HG02970 (cell line): ENCODE results near the gene UQCR11.
"Not testable (repeated sequence)": the region's sequence is repeated elsewhere in the genome, so short reads cannot be mapped to it uniquely, and the experiment has no call there.

ENCODE experiments used
- ATAC-seq: cut with Tn5 transposase; IDR thresholded peaks from one replicate; pipeline ENCODE4 v1.9.1; 2021; ENCODE audit warnings: mild to moderate bottlenecking, moderate library complexity, moderate number of reproducible peaks; ENCODE audit not compliant: unreplicated experiment, low FRiP score

The UQCR11 gene

DNA sequence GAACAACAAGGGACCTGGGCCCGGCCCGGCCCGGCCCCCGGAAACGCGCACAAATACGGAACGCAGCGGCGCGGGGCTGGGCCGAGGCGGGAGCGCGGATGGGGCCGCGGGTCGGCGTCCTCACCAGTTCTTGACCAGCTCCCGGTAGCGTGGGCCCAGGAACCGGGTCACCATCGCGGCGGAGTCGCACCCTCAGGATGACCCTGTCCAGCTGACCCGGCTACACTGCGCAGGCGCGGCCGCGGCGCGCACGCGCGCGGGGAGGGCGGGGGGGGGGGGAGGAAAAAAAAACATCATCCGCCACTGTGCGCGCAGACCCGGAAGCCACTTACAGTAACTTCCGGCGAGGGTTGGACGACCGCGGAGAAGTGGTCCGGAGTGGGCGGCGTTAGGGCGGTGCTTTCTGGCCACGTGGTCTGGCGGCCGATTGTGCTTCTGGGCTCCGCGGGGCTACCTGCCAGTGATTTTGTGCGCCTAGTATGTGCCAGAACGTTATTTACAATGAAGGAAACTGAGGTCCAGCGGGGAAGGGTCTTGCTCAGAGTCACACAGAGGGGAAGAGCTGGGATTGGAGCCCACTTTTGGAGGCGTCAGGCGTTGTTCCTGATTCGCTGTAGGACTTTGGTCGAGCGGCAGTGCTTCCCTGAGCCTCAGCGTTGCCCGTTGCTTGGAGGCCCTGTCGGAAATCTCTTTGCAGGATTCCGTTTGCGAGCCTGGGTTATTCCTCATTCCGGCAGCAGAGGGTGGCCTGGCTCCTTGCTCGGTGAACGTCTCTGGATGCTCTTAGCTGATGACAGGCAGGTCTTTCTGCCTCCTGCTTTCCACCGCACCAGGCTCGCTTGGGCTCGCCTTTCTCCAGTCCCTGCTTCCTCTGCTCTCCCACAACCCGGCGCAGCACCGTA is at the start of gene UQCR11:
Gene UQCR11 (minus strand): TSS at position 227 of the 902 bp plus-strand sequence. CDS start 53 bp downstream, at position 174.
- peak; percentile 89 for ATAC-seq

DNA sequence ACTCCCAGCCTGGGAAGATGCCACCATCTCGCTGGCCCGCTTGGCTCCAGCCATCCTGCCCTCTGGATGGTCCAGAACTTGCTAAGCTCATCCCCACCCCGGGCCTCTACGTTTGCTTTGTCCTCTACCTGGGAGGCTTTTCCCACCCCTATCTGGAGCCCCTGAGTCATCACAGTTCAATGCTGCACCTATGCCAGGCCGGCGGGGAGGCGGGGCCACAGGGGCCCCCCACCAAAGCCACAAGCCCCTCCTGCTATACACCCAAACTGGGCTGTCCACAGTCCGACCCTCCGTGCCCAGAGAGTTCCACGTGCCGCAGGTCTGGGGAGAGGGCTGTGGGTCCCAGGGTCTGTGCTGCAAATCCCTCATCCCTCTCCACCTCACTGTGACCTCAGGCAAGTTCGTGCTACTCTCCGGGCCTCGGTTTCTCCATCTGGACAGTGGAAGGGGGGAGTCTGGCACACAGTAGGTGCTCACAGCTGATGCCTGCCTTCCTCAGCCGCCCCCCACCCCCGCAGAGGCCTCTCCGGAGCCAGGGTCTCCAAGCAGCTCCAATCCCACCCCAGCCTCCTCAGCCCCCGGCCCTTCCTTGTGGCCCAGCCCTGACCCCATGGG is 49.0 kb upstream of the UQCR11 start:
- ATAC-seq = no peak

- ATAC-seq = no peak
Measured at GRCh38 chr19:1653300-1653628, 48.0 kb upstream of the UQCR11 start.

DNA sequence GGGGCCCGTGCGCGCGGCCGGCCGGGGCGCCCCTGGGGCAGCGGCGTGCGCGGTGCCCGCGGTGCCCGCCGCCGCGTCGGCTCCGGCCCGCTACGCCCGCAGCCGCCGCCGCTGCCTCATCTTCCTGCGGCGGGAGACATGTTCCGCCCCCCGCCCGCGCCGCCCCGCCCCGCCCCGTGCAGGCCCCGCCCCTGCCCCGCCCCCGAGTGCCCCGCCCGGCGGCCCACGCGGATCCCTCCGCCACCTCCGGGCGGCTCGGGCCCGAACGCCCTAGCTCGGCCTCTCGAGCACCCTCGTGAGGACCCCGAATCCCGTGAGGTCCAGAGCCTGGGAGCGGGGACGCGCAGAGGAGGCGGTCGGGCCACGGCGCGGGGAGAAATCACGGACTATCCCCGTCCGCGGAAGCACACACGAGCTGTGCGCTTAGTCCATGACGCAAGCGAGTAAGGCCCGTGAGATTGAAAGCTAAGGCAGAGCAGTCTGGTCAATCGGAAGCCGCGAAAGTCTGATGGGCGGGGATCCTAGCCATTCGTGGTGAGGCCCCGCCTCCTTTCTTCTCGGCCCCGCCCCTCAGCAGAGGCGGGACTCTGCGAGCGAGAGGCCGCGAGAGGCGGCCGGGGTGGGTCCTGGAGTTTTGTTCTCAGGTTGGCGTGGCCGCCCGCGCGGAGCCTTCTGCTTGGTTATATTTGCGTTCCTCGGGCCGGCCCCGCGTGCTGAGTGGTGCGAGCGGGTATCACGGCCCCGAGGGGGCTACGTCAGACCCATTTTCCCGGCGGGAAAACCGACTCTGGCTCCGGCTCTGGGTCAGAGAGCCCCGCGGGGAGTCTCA is 47.4 kb upstream of the UQCR11 start, which contains the start of gene TCF3:
Gene TCF3 (minus strand): TSS at position 145 of the 829 bp plus-strand sequence. CDS start 2,367 bp downstream, outside the sequence.
- peak; percentile 65 for ATAC-seq

DNA sequence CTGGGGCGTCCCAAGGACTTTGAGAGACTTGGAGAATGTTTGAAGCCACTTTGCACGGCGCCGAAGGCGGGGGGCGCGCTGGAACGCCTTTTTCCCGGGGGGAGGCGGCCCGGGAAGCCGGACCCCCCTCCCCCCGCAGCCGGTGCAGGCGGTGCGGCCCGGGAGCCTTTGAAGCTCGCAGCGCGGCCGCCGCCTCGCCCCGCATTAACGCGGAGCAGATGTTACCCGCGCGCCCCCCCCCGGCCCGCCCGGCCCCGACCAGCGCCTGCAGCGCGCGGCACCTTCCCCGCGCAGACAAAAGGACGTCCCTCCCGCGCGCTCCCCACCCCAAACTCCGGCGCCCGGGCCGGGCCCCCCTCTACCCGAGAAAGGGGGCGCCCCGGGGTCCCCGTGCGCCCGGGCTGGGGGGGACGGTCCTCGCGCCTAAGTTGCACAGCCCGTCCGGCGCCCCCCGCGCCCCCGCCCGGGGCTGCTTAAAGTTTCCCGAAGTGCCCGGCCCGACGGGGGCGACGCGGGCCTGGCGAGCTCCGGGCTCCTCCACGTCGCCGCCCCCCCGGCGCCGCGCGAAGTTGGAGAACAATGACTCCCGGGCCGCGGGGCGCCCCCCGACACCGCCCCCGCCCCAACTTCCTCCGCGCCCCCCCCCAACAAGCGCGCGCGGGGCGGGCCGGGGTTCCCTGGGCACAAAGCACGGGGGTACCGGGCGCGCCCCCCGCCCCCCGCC is 46.5 kb upstream of the UQCR11 start:
- ATAC-seq = no peak

DNA sequence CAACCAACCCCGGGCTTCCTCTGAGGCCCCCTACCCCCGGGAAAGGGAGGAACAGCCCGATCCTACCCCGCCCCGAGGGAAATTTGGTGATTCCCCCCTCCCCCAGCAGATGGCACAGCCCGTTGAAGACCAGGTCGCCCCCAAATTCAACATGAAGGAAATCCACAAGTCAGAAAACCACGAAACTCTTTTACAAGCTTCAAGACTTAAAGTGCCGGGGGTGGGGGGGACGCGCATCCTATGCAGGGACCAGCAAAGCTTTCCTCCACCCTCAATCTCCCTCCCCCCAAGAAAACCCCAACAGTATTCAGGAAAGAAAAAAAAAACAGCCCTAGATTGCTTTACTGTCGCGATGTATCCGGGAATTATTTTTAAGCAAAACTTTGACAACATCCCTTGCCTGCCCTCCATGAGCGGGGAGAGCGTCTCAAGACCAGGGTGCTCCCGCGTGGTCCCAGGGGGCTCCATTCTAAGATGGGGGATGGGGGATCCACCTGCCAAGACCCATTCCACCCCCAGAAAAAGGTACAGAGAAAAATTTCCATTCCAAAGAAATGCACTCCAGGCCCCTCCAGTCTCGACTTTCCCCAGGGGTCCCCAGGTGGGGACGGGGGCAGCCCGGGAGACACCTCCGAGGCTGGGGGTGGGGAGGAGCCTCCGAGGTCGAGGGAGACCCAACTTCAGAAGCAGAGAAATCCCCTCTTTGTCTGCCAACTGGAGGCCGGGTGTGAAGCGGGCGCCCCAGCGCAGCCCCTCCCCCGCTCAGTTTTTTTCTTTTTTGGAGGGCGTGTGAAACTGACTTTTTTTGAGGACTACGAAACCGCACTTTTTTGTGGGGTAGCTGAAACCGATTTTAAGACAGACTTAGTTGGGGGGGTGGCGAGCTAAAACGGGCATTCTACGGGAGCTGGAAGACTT is 45.6 kb upstream of the UQCR11 start:
- ATAC-seq = no peak

GRCh38 chr19:1649706-1650649 is 44.7 kb upstream of the UQCR11 start:
- ATAC-seq = no peak

GRCh38 chr19:1648920-1649541 is 43.8 kb upstream of the UQCR11 start:
- ATAC-seq = no peak

DNA sequence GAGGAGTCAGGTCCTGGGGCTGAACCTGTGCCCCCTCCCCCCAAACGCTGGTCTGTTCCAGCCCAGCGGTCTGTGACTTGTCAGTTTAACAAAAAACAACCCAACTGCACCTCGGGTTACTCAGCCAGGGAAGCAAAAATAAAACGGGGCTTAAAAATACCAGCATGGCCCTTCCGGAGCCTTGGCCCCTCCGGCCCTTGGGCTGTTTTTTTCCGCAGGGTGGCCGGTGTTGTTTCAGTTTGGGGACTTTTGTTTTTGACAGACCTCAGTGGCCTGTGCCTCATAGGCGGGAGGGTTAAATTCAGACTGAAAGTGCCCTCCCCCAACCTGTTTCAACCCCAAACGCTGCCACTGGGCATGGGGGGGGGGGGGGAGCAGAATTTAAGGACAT is 43.2 kb upstream of the UQCR11 start:
- no peak for ATAC-seq

GRCh38 chr19:1647501-1648458 is 42.5 kb upstream of the UQCR11 start:
- ATAC-seq = no peak

DNA sequence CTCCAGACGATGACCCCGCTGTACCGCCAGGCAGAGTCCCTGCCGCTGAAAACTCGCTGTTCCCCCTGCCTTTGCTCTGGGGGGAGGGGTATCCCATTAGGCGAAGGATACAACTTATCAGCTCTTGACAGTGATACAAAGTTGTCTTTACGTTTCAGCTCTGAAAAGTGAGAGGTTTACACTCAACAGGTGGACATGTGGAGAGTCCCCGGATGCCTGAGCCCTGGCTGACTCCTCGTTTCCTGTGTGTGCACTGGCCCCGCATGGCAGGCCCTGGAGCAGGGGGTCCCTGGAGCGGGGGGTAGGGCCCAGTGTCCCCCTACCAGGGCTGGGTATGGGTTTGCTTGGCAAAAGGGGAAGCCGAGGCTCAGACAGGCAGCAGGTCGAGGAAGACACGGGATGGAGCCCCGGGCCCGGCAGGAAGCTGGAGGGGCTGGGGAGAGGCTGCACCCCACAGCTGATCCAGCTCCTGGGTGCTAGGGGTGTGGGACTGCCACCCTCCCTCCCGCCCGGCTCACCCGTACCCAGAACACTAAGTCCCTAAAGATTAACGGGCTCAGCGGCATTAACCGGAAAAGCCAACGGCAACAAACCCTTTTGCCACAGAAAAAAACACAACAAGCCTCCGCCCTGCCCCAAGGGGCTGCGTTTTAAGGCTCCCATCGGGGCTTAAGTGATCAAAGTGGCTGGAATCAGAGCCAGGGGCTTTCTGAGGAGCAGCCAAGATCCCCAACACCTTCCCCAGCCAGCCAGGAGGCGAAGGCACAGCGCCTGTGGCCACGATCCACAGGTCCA is 41.6 kb upstream of the UQCR11 start:
- ATAC-seq = no peak

DNA sequence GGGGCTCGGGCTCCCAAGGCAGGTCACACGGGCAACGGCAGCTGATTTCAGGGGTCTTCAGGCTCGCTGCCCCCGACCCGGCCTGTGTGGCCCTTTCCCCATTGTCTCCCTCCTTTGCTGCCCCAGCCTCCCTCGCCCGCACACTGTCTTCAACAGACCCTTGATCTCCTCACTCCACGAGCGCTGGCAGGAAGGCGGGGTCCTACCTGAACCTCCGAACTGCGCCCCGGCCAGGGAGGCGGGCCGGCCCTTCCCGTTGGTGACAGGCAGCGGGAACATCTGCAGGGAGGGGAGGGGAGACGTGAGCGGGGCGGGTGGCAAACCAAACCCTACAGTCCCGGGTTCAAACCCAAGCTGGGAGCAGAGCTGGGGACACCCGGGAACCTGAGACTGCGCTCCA is 40.9 kb upstream of the UQCR11 start:
- ATAC-seq = no peak

DNA sequence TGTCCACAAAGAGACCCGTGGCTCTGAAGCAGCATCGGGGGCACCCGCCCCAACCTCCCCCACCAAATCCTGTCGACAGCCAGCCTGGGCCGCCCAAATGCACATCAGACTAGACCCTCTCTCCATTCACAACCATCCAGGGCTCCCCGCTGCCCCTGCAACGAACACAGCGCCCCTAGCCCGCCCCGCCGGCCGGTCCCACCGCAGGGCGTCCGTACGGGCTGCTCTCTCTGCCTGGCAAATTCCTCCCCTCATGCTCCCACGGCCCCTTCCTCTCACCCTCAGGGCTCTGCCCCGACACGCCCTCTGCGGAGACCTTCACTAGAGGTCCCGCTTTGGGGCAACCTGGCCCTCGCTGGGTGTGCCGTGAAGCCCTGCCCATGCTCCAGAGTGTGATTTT is 40.0 kb upstream of the UQCR11 start:
- ATAC-seq = no peak

GRCh38 chr19:1644070-1644469 is 38.8 kb upstream of the UQCR11 start:
- ATAC-seq = no peak

GRCh38 chr19:1640893-1641448 is 35.7 kb upstream of the UQCR11 start:
- not testable (repeated sequence) for ATAC-seq
